SK-N-MC (cell line): ENCODE measurements around the gene TSPEAR.

Experiments
- EZH2 ChIP-seq: fragments of 200-600 bp; sonication (generic); IDR thresholded peaks from one replicate; pipeline ENCODE4 v1.6.1; 2017; ENCODE audit warnings: antibody characterized with exemption
- FOXP2 ChIP-seq: optimal IDR thresholded peaks from 2 replicates; pipeline ENCODE3; 2011; ENCODE audit warnings: mild to moderate bottlenecking, moderate library complexity; ENCODE audit not compliant: insufficient read depth; ENCODE audit errors: extremely low read length, control extremely low read depth
- POLR2AphosphoS5 ChIP-seq: IDR thresholded peaks from 2 replicates; pipeline ENCODE4 v1.6.1; 2012; ENCODE audit warnings: mild to moderate bottlenecking, low read depth, low read length, borderline replicate concordance

- TF ChIP-seq EZH2 = no peak
- no peak for TF ChIP-seq POLR2AphosphoS5
- no peak for TF ChIP-seq FOXP2
These were observed 183.3 kb downstream of the TSPEAR start for GRCh38 chr21:44527983-44528633.
